CD14-positive monocyte (primary cell): Measurements from ENCODE around the gene P2RX3. TPM values are rescaled to one million over a fixed set of nuclear protein-coding genes. Genes with fewer than 3 reads are reported as not detected.

Experiments used
- DNase-seq, 3 donors: peaks; one replicate each; pipeline ENCODE4 v3.0.0-alpha.2; 2011 to 2022
- H2AFZ ChIP-seq: 2 replicates; pipeline ENCODE4 v1.6.0; 2012; ENCODE audit warnings: mild to moderate bottlenecking, low read depth, low read length, inconsistent platforms; ENCODE audit not compliant: insufficient read depth, poor library complexity, severe bottlenecking
- H3K27ac ChIP-seq, 2 donors: 1 replicate in 1 of 2; 2 replicates in 1 of 2; pipeline ENCODE4 v1.5.1; 2012 to 2013; ENCODE audit warnings: low read length in 2 of 2, control low read depth in 1 of 2, inconsistent platforms in 1 of 2, low read depth in 1 of 2, mild to moderate bottlenecking in 1 of 2
- H3K27me3 ChIP-seq, 2 donors: one replicate each; pipeline versions ENCODE4 v1.6.0 to v1.6.1; 2011 to 2013; ENCODE audit warnings: low read length in 2 of 2; ENCODE audit not compliant: control insufficient read depth in 2 of 2, insufficient read depth in 2 of 2
- H3K36me3 ChIP-seq, 2 donors: replicated peaks in 1 of 2; 1 replicate in 1 of 2; 2 replicates in 1 of 2; pipeline versions ENCODE4 v1.5.1 to v1.6.1; 2012 to 2013; ENCODE audit warnings: low read length in 2 of 2, control low read depth in 1 of 2, inconsistent platforms in 1 of 2, mild to moderate bottlenecking in 1 of 2; ENCODE audit not compliant: insufficient read depth in 2 of 2, control insufficient read depth in 1 of 2
- H3K4me1 ChIP-seq, 2 donors: 1 replicate in 1 of 2; 2 replicates in 1 of 2; pipeline versions ENCODE4 v1.5.1 to v1.6.1; 2012 to 2013; ENCODE audit warnings: low read length in 2 of 2, control low read depth in 1 of 2, inconsistent platforms in 1 of 2, mild to moderate bottlenecking in 1 of 2, moderate library complexity in 1 of 2; ENCODE audit not compliant: insufficient read depth in 2 of 2, control insufficient read depth in 1 of 2
- H3K4me2 ChIP-seq: replicated peaks from 2 replicates; pipeline ENCODE3; 2012; ENCODE audit warnings: low read length, moderate library complexity, mild to moderate bottlenecking; ENCODE audit not compliant: poor library complexity, severe bottlenecking; ENCODE audit errors: extremely low read depth
- H3K4me3 ChIP-seq, 3 experiments: fragments of 200-600 bp in 1 of 3; sonication (generic) in 1 of 3; replicated peaks in 1 of 3; 1 replicate in 2 of 3; 2 replicates in 1 of 3; pipeline ENCODE4 v1.5.1; 2011 to 2013; ENCODE audit warnings: low read length in 3 of 3, mild to moderate bottlenecking in 3 of 3, control low read depth in 2 of 3, low read depth in 2 of 3, inconsistent platforms in 1 of 3, moderate library complexity in 1 of 3
- H3K79me2 ChIP-seq: 2 replicates; pipeline ENCODE4 v1.6.0; 2012; ENCODE audit warnings: mild to moderate bottlenecking, control low read depth, inconsistent platforms, low read length, moderate library complexity; ENCODE audit not compliant: insufficient read depth
- H3K9ac ChIP-seq: 2 replicates; pipeline ENCODE4 v1.6.0; 2017; ENCODE audit warnings: low read length, mild to moderate bottlenecking; ENCODE audit not compliant: insufficient read depth, poor library complexity, severe bottlenecking
- H3K9me3 ChIP-seq, 2 donors: replicated peaks in 1 of 2; 1 replicate in 1 of 2; 2 replicates in 1 of 2; pipeline versions ENCODE4 v1.5.1 to v1.6.1; 2012 to 2013; ENCODE audit warnings: low read length in 2 of 2, control low read depth in 1 of 2; ENCODE audit not compliant: control insufficient read depth in 1 of 2, insufficient read depth in 1 of 2
- H4K20me1 ChIP-seq: 2 replicates; pipeline ENCODE4 v1.6.0; 2012; ENCODE audit warnings: mild to moderate bottlenecking, low read length, control low read depth, moderate library complexity; ENCODE audit not compliant: insufficient read depth
- H3K27ac Mint-ChIP-seq, 7 donors: one replicate each; pipeline ENCODE4 v1.8.0; 2020; ENCODE audit warnings: mild to moderate bottlenecking in 7 of 7, mixed read lengths in 7 of 7, moderate library complexity in 6 of 7, inconsistent platforms in 2 of 7
- H3K27me3 Mint-ChIP-seq, 3 donors: one replicate each; pipeline ENCODE4 v1.8.0; 2021 to 2022; ENCODE audit warnings: low read depth in 3 of 3, mild to moderate bottlenecking in 3 of 3, mixed read lengths in 3 of 3, moderate library complexity in 3 of 3, inconsistent platforms in 1 of 3
- H3K36me3 Mint-ChIP-seq, 2 donors: one replicate each; pipeline ENCODE4 v1.8.0; 2020; ENCODE audit warnings: mixed read lengths in 2 of 2, inconsistent platforms in 1 of 2, mild to moderate bottlenecking in 1 of 2
- H3K4me1 Mint-ChIP-seq: one replicate; pipeline ENCODE4 v1.8.0; 2020; ENCODE audit warnings: mild to moderate bottlenecking, mixed read lengths
- H3K4me3 Mint-ChIP-seq, 2 donors: one replicate each; pipeline ENCODE4 v1.8.0; 2020; ENCODE audit warnings: mild to moderate bottlenecking in 2 of 2, mixed read lengths in 2 of 2, moderate library complexity in 1 of 2
- H3K9me3 Mint-ChIP-seq, 7 donors: one replicate each; pipeline ENCODE4 v1.8.0; 2020 to 2022; ENCODE audit warnings: mixed read lengths in 7 of 7, mild to moderate bottlenecking in 6 of 7, moderate library complexity in 6 of 7, inconsistent platforms in 2 of 7
- CTCF ChIP-seq: fragments of 200-600 bp; IDR thresholded peaks from one replicate; pipeline ENCODE4 v1.8.0; 2022; ENCODE audit warnings: antibody characterized with exemption, mild to moderate bottlenecking
- WGBS: methylation state at CpG from one replicate; pipeline ENCODE4 v1.1.5; 2013; ENCODE audit warnings: missing lambda C conversion rate; ENCODE audit not compliant: insufficient coverage; 5-methylcytosine and 5-hydroxymethylcytosine counted together
- intact Hi-C, 2 donors: fragments of 100-400 bp; cut with micrococcal nuclease; formaldehyde crosslinking; loops; one replicate each; pipeline versions ENCODE4 v1.15.0 to v1.15.1; 2023
- polyA plus RNA-seq, 3 donors: library from polyadenylated mRNA; depleted of rRNA in 1 of 3; unstranded in 2 of 3; stranded (reverse) in 1 of 3; fragments of 300-500 nt in 2 of 3; fragments of >200 nt in 1 of 3; fragmentation: Illumina TruSeq in 2 of 3; gene quantifications; 1 replicate in 2 of 3; 2 replicates in 1 of 3; pipeline ENCODE4 v1.2.3, GENCODE V29; 2012 to 2021

The P2RX3 gene
- polyA plus RNA-seq, 3 donors, result not detected

GRCh38 chr11:57323855-57324153, 14.3 kb upstream of the P2RX3 start:
- no peak for TF ChIP-seq CTCF
- Histone ChIP-seq H4K20me1 (no peaks in the 10 kb centered on the region), H3K9ac (peak overlapping the region; percentile 73), H3K27ac (no peak overlapping the region), H3K36me3 (peaks cover 17 to 26% of the 10 kb centered on the region in 2 donors), H3K79me2 (no peaks in the 10 kb centered on the region), H3K4me2 (peak overlapping the region; percentile 79), H3K4me1 (peaks cover 16 to 19% of the 10 kb centered on the region in 2 donors), H3K27me3 (no peaks in the 10 kb centered on the region), H3K9me3 (no peaks in the 10 kb centered on the region), H3K4me3 (peak overlapping the region in 2 of 3 experiments; percentile 23 to 84), H2AFZ (peak overlapping the region; percentile 87)
- 34% methylated on average over 4 of the region's 9 CpGs for WGBS
- H3K36me3 Mint-ChIP-seq, result peaks cover 26 to 30% of the 10 kb centered on the region in 2 donors
- peaks cover 24% of the 10 kb centered on the region for H3K4me1 Mint-ChIP-seq
- peaks cover 0 to 1% (median 0%) of the 10 kb centered on the region in 7 donors for H3K9me3 Mint-ChIP-seq
- intact Hi-C loops, result no loop called here
- H3K4me3 Mint-ChIP-seq, result peak overlapping the region; percentile 82 to 89
- DNase-seq, result no peak
- H3K27ac Mint-ChIP-seq, result peak overlapping the region in 2 of 7 donors; percentile 43 to 85
- peaks cover 0 to 5% (median 1%) of the 10 kb centered on the region in 3 donors for H3K27me3 Mint-ChIP-seq

- no peaks in the 10 kb centered on the region for H3K27me3 ChIP-seq
- peak overlapping the region; percentile 79 for H3K4me2 ChIP-seq
- peaks cover 22 to 31% of the 10 kb centered on the region in 2 donors for H3K36me3 ChIP-seq
- Mint-ChIP-seq H3K4me1 (peaks cover 24% of the 10 kb centered on the region), H3K27me3 (peaks cover 0 to 5% (median 1%) of the 10 kb centered on the region in 3 donors), H3K36me3 (peaks cover 28 to 34% of the 10 kb centered on the region in 2 donors), H3K4me3 (peak overlapping the region; percentile 82 to 89), H3K27ac (peak overlapping the region in 5 of 7 donors; percentile 47 to 90 (median 63)), H3K9me3 (no peaks in the 10 kb centered on the region)
- peak overlapping the region; percentile 87 for H2AFZ ChIP-seq
- H3K27ac ChIP-seq, result no peak overlapping the region
- no peaks in the 10 kb centered on the region for H3K9me3 ChIP-seq
- no peaks in the 10 kb centered on the region for H3K79me2 ChIP-seq
- DNase-seq, result no peak
- peak overlapping the region; percentile 73 for H3K9ac ChIP-seq
- peaks cover 16 to 19% of the 10 kb centered on the region in 2 donors for H3K4me1 ChIP-seq
- intact Hi-C loops, result no loop called here
- 7% methylated on average over 31 of the region's 64 CpGs for WGBS
- TF ChIP-seq CTCF, result no peak
- H3K4me3 ChIP-seq, result peak overlapping the region; percentile 61 to 84 (median 74)
- no peaks in the 10 kb centered on the region for H4K20me1 ChIP-seq
These were observed 13.8 kb upstream of the P2RX3 start for GRCh38 chr11:57324154-57324885.
